SHP77 treated with DMSO at 0.1 percent for 48 hours (cell line): ENCODE measurements around the gene CFAP221.

ENCODE experiments used
- DNase-seq: peaks from one replicate; lab custom pipeline; 2025; lab: John Stamatoyannopoulos, UW

The CFAP221 gene

GRCh38 chr2:119681203-119681867, 137.1 kb downstream of the CFAP221 start:
- no peak for DNase-seq

GRCh38 chr2:119681868-119682220, 137.6 kb downstream of the CFAP221 start:
- DNase-seq = no peak

GRCh38 chr2:119682578-119682977, 138.3 kb downstream of the CFAP221 start:
- no peak for DNase-seq

GRCh38 chr2:119683074-119683712, 138.9 kb downstream of the CFAP221 start:
- DNase-seq = no peak

GRCh38 chr2:119683713-119684443, 139.6 kb downstream of the CFAP221 start:
- DNase-seq = no peak

GRCh38 chr2:119684518-119684917, 140.3 kb downstream of the CFAP221 start:
- DNase-seq = no peak

- DNase-seq = no peak
Measured at GRCh38 chr2:119688616-119689015, 144.4 kb downstream of the CFAP221 start.

- no peak for DNase-seq
Measured at GRCh38 chr2:119689218-119689617, 145.0 kb downstream of the CFAP221 start.

- no peak for DNase-seq
Measured at GRCh38 chr2:119691189-119691588, 146.9 kb downstream of the CFAP221 start.

GRCh38 chr2:119691651-119692245, 147.5 kb downstream of the CFAP221 start:
- no peak for DNase-seq

- DNase-seq = no peak
Measured at GRCh38 chr2:119692310-119692709, 148.1 kb downstream of the CFAP221 start.

GRCh38 chr2:119692954-119693353, 148.7 kb downstream of the CFAP221 start:
- DNase-seq = no peak

- DNase-seq = no peak
Measured at GRCh38 chr2:119693567-119693966, 149.3 kb downstream of the CFAP221 start.

GRCh38 chr2:119693967-119694366, 149.7 kb downstream of the CFAP221 start:
- DNase-seq = no peak

GRCh38 chr2:119694470-119694844, 150.2 kb downstream of the CFAP221 start:
- DNase-seq = no peak

- DNase-seq = no peak
Measured at GRCh38 chr2:119694845-119695521, 150.7 kb downstream of the CFAP221 start.

- DNase-seq = no peak
Measured at GRCh38 chr2:119696005-119696404, 151.8 kb downstream of the CFAP221 start.

GRCh38 chr2:119696494-119697030, 152.3 kb downstream of the CFAP221 start:
- no peak for DNase-seq

- no peak for DNase-seq
Measured at GRCh38 chr2:119697290-119698020, 153.2 kb downstream of the CFAP221 start.

GRCh38 chr2:119698246-119698645, 154.0 kb downstream of the CFAP221 start:
- no peak for DNase-seq

GRCh38 chr2:119699016-119699606, 154.9 kb downstream of the CFAP221 start:
- no peak for DNase-seq
